ENCODE measurements around the gene VPS39. TPM values are rescaled to one million over a fixed set of nuclear protein-coding genes. Genes with fewer than 3 reads are reported as not detected.

The VPS39 gene
- total and polyA plus RNA-seq, 2 of the 8 experiments (the other 6 are each of a cell fraction or from before 2014, with no cell fraction given): 34.4 to 36.6 TPM

DNA sequence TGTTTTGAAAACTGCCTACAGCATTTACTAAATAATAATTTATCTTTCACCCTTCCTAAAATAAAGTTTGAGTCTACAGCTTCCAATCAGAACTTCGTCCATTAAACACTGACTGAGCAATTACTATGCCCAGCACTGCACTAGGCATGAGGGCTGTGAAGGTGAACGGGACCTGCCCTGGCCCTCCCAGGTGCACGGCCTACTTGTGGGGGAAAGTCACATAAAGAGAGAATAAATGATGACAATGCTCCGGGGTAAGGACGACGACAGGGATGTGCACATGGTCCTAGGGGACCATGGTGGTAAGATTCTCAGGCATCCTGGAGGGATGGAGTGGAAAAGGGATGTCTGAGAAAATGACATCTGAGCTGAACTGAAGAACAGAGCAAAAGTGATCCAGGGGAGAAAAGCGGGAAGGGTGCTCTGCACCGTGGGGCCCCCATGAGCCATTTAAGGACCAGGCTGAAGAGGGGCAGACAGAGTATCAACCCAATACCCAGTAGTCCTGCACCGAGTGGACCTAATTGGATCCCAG lies 63.2 kb downstream of the VPS39 start:
- no peak overlapping the region for H2AK5ac ChIP-seq (ENCODE audit: low read depth, low read length)
- WGBS, 2 experiments (ENCODE audit: extremely low coverage in 1 of 2, insufficient coverage in 1 of 2, insufficient read length in 1 of 2, insufficient replicate concordance in 2 of 2, low coverage in 1 of 2, low lambda C conversion rate in 2 of 2, missing lambda C conversion rate in 1 of 2): 90% methylated on average over 8 of the region's 9 CpGs; no CpG with 5 or more reads in 1 of the 2 experiments
- no peak overlapping the region for H4K8ac ChIP-seq (ENCODE audit: extremely low read depth, insufficient read depth, low read length)
- no peak overlapping the region for H3K27ac ChIP-seq (ENCODE audit: low read depth, low read length)
- no peaks in the 10 kb centered on the region for H4K20me1 ChIP-seq (replicated peaks in 1 of 2; ENCODE audit: control insufficient read depth in 1 of 2, insufficient read depth in 2 of 2, low read length in 2 of 2)
- H3K9me3 ChIP-seq (ENCODE audit: insufficient read depth in 2 of 2, low read depth in 1 of 2, low read length in 1 of 2): no peaks in the 10 kb centered on the region
- H3K4ac ChIP-seq (replicated peaks; ENCODE audit: insufficient read length, low read depth, low read length): no peak overlapping the region
- no peaks in the 10 kb centered on the region for H3K27me3 ChIP-seq (replicated peaks in 1 of 4; ENCODE audit: control insufficient read depth in 3 of 4, extremely low read depth in 1 of 4, insufficient read depth in 3 of 4, low read length in 3 of 4)
- H2BK15ac ChIP-seq (ENCODE audit: low read length): no peak overlapping the region
- DNase-seq (ENCODE audit: low read depth in 1 of 2, low spot score in 2 of 2) (no peak), FAIRE-seq (no peak)
- POLR2A ChIA-PET (ENCODE audit: partially characterized antibody): interaction anchor here (0.8 kb wide), 1 partner anchor 9 kb away, joined by 3 read pairs; no protein-coding TSS in a partner anchor
- H2BK20ac ChIP-seq (ENCODE audit: low read length): no peak overlapping the region
- H3K9ac ChIP-seq (replicated peaks in 1 of 4; ENCODE audit: extremely low read depth in 1 of 4, low read depth in 3 of 4, low read length in 3 of 4): no peak overlapping the region
- H3K36me3 ChIP-seq (ENCODE audit: control insufficient read depth in 2 of 4, insufficient read depth in 4 of 4, low read length in 3 of 4): no peaks in the 10 kb centered on the region
- H2BK120ac ChIP-seq (replicated peaks; ENCODE audit: low read depth, low read length): no peak overlapping the region
- no peak overlapping the region for H3K23ac ChIP-seq (ENCODE audit: insufficient read length)
- H4K91ac ChIP-seq (replicated peaks; ENCODE audit: insufficient read length, low read length): no peak overlapping the region
- no peak overlapping the region for H3K4me2 ChIP-seq (ENCODE audit: insufficient read depth in 1 of 2, low read depth in 2 of 2, low read length in 2 of 2)
- H3K79me1 ChIP-seq (ENCODE audit: low read depth, low read length): no peaks in the 10 kb centered on the region
- no peak overlapping the region for H2BK5ac ChIP-seq (ENCODE audit: low read depth, low read length)
- no peak overlapping the region for H3K18ac ChIP-seq (ENCODE audit: extremely low read depth, low read length)
- H3K14ac ChIP-seq (ENCODE audit: insufficient read length): no peak overlapping the region
- H3K79me2 ChIP-seq (ENCODE audit: control insufficient read depth in 1 of 2, insufficient read depth in 2 of 2, low read length in 2 of 2): no peaks in the 10 kb centered on the region
- no peaks in the 10 kb centered on the region for H3K23me2 ChIP-seq (ENCODE audit: low read depth, low read length)
- CTCF ChIA-PET (ENCODE audit: partially characterized antibody): interaction anchor here (0.6 to 22.6 kb wide), 7 partner anchors 8 to 446 kb away, joined by 4 to 416 read pairs (median 10); partner anchors contain the start of gene PLA2G4F
- no peak overlapping the region for H4K5ac ChIP-seq (ENCODE audit: insufficient read length, low read depth, low read length)
- H2BK12ac ChIP-seq (ENCODE audit: low read depth, low read length): no peak overlapping the region
- H2AFZ ChIP-seq (ENCODE audit: low read length): no peak overlapping the region
- no peak overlapping the region for H3K56ac ChIP-seq (replicated peaks; ENCODE audit: insufficient read length, low read depth, low read length)
- no peaks in the 10 kb centered on the region; a peak in 1 of 7 replicates for H3K4me1 ChIP-seq (replicated peaks in 1 of 4; ENCODE audit: control insufficient read depth in 3 of 4, insufficient read depth in 4 of 4, low read length in 3 of 4)
- no peak overlapping the region for H3K4me3 ChIP-seq (ENCODE audit: extremely low read depth in 1 of 4, insufficient read depth in 2 of 4, low read depth in 3 of 4, low read length in 4 of 4)
- TF ChIP-seq SIX5 (IDR thresholded peaks at IDR 0.05; ENCODE audit: low read depth, low read length): no peak
